GOT3 (cell line): ENCODE results near the gene RAD51B.

Experiments
- DNase-seq: peaks from one replicate; lab custom pipeline; 2025; ENCODE audit warnings: mixed read lengths; lab: John Stamatoyannopoulos, UW

RAD51B gene

DNA sequence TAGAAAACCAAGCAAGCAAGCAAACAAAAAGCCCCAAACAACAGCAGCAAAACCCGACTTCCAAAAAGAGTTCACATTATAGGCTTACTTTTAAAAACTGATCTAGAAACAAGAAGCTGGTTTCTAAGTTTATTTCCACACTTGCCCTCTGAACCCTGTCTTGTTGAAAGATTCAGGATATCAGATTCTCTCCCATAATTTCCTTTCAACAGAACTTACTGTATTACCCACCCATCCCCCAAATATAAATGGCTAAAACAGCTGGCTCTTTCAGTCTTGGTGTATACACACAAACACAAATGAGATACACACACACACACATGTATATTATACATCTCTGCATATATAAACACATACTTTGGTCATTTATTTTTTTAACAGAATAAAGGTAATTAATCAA lies 512.4 kb downstream of the RAD51B start:
- no peak for DNase-seq

DNA sequence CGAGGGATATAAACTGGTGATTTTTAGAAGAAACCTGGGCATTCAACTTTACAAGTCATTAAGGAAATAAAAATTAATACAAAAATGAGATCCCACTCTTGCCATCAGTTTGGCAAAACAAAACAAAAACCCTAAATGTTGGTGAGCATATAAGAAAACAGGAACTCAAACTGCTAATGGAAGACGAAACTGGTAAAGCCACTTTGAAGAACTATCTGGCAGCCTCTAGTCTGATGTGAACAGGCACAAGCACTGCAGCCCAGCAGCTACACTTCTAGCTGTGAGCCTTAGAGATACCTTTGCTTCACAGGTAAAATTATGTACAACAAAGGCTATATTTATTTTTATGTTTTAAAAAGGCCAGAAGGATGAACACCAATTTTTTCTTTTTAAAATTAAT lies 513.7 kb downstream of the RAD51B start:
- DNase-seq: no peak

DNA sequence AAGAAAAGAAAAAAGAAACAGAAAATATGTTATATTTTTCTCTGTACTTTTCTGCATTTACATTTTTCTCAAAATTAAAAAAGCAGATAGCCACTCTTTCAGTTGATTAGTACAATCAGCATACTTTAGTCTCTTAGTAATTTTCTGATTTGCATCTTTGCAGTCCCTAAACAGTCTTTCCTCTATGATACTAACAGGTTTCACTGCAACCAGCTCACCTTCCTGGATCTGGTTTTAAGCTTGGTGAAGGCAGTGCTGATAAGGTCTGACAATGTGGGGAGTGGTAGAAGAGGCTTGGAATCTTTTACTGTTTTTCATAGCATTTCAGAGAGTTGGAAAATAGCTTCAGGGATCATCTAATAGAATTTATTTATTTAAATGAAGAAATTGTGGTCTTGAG lies 515.7 kb downstream of the RAD51B start:
- DNase-seq: no peak

DNA sequence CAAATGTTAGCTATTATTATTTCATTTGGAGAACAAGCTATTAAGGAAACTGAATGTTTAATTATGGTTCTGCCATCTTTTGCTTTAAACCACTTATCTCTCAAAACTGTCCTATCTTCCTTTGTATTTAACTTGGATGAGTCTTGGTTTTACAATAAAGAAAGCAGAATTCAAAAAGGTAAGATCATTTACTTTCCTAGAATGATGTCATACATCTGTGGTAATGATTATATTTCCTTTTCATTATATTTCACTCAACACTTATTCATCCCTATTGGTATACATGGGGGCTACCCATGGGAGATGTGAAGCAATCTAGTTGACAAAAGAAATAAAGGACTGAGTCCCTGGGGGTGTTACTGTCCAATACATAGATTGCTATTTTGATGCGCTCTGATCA lies 516.6 kb downstream of the RAD51B start:
- no peak for DNase-seq

DNA sequence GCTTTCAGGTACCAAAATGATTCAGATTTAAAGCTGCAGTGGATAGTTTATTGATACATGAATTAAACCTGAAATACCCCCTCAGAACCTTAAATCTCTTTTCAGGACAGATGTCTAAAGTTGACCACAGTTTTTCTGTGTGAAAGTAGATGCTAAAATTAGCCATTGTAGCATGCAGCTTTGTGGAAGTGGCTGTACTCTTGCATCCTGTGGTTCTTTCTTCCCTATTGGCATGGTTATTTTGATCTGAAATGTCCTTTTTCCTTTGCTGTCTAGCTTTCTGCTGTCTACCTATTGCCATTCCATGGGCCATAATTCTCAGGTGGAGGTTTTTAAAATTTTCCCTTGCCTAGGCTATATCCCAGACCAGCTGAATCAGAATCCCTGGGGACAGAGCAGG lies 517.7 kb downstream of the RAD51B start:
- DNase-seq: no peak

DNA sequence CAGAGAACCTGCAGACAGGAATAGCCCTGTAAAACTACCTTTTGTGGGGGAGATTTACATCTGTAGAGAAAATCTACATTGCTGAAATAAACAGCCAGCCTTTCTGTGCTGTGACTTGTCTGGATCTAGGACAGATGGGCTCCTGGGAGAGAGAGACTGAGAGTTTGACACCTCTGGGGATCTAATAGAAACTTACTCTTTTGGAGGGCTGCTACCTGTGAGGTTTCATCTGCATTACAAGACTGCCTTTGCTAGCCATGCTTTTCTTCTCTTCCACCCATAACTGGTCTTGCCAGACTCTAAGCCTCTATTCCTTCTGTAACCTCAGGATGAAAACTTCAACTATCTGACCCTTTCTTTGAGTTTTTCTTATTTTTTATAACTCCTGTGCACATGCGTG lies 520.7 kb downstream of the RAD51B start:
- no peak for DNase-seq

DNA sequence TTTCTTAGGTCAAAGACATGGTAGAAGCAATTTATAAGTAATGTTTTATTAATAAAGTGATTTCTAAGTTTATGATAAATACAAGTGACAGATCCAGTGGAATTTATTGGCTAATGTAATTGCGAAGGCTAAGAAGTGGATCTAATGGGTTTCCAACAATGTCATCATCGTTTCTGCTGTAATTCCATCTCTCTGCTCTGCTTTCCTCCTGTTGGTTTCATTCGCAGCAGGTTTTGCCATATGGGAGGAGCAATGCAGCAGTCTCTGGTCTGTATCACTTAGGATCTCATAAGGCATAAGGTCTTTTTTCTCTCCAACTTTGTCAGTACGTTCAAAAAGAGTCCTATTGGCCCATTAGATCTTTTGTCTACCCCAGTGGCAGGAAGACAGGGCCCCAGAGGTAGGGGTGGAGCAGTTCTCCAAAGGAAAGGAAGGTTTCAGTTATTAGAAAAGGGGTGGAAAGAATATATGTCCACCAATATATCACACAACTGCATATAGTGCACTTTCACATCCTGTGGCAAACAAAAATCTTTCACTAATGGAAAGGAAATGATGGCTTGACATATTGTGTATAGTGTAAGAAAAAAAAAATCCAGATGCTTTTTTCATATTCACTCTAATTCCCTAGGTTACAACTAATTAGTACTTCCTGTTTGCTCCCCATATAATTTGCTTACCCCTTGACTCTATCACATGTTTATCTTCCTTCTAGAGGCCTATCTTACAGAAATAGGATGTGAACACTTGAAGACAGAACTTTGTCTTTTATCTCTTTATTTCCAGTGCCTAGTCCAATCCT lies 522.0 kb downstream of the RAD51B start:
- DNase-seq: no peak

DNA sequence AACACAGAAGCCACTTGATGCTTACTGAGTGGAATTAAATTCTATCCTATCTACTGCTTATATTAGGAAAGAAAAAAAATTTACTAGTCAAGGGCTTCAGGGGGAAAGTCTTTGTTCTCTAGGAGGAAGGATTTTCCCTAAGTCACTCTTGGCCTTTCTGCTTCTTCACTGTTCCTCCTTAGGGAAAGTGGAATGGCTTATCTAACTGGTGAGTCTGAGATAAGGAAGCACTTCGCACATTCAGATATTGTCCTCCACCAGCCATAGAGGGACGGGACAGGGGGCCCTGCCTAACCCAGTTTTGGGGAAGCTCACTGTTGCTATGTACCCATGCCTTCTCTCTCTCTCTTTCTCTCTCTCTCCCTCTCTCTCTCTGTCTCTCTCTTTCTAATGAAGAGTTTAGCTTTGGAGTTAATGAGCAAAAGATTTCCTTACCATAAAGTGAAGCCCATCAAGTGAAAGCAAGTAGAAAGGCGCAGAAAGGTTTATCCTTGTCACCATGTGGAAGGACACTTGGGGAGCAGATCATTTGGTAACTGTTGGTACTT lies 522.7 kb downstream of the RAD51B start:
- no peak for DNase-seq

DNA sequence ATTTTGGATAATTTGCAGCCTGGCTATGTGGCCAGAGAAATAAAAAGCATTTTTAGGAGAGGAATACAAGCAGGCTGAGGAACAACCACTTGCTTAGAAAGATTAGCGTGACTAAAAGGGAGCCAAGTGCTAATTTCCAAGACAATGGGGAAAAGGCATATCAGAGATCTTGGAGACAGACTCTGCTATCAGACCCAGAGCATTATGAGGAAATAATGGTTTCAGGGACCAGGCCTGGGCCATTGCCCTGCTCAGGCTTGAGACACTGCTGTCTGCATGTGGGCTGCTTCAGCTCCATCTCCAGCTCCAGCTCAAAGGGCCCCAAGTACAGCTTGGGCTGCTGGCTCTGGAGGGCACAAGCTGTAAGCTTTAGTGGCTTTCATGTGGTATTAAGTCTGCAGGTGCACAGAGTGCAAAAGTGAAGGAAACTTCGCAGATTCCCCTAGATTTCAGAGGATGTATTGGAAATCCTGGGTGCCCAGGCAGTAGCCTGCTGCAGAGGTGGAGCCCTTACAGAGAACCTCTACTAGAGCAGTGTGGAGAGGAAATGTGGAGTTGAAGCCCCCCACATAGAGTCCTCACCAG lies 524.0 kb downstream of the RAD51B start:
- DNase-seq: no peak

DNA sequence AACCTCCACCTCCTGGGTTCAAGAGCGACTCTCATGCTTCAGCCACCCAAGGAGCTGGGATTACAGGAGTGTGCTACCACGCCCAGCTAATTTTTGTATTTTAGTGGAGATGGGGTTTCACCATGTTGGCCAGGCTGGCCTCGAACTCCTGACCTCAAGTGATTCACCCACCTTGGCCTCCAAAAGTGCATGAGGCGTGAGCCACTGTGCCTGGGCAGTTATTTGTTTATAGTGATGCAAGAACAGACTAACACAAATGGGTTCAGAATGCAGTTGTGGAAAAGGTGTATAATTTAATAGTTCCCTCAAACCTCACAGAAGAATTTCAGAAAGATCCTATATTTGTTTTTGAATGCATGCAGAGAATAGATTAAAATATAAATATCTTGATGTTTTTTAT lies 526.2 kb downstream of the RAD51B start:
- DNase-seq: no peak

DNA sequence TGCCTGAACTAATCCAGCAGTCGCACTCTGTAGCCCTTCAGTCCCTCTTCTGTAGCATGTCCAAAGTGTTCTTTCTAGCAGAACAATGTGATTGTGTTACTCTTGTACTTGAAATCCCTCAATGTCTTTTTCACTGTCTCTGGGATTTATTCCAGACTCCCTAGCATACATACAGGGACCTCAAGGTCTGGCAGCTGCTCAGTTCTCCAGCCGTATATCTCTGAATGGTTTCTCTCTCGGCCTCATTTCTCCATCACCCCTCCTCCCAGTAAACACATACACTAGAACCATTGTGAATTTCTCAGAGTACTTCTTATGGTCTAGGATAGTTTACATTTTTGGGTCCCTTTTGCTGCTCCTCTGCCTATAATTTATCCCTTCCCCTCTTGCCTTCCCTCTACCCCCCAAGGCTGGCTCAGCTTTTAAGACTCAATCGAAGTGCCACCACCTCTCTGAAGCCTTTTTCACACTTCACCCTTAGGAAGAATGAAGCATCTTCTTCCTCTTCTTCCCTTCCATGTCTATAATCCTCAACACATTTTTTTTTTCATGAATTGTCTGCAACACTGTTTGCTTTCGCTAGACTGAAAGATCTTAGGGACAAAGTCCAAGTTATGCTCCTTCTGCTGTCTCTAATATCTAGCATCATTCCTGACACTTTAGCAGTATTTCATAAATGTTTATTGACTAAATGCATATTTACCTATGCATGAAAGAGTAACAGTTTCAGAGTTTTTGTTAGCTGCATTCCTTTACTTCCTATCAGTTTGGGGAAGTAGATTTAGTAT lies 527.2 kb downstream of the RAD51B start:
- DNase-seq: no peak

DNA sequence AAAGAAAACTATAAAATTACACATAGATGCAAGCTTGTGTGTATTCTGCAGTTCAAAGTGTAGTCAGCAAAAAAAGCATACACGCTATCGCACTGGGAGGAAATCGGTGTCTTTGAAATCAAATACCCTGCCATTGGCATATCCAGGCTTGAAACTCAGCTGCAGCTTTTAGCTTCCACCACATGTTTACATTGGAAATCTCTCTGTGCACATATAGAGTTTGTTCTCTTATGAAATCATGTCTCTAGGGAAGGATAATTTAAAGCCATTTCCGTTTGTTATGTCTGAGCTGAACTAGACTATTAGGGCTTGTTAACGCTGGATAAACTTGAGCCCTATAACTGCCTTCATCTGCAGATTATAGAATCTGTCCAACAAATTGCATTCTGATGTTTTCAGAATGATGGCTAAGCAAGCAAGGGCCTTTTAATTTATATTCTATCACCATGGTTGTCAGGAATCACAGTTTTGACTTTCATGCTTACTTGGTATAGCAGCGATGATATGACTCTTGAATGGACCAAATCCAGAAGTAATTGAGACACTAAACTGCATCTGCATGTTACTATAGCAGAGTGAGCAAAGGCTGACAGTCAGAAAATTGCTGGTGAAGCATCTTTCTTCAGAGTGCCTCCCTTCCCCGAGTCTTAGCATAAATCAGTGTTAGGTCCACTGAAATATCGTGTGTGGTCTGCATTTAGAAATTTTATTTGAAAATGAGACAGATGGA lies 530.5 kb downstream of the RAD51B start:
- no peak for DNase-seq

DNA sequence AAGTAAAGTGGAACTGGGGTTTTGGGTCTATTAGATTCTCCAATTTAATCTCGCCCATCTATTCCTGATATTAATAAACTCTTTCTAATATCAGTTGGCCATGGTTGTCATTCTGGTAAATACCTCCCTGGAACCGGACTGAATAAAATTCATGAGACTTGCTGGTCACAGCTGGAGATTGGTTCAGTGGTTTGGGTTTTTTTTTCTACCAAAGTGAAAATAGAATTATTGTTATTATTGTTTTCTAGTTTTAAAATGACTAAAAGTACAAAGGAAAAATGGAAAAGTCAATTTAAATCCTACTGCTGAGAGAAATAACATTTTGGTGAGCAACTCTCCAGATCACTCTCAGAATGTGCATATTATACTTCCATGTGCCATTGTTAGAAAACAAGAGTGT lies 535.8 kb downstream of the RAD51B start:
- no peak for DNase-seq

DNA sequence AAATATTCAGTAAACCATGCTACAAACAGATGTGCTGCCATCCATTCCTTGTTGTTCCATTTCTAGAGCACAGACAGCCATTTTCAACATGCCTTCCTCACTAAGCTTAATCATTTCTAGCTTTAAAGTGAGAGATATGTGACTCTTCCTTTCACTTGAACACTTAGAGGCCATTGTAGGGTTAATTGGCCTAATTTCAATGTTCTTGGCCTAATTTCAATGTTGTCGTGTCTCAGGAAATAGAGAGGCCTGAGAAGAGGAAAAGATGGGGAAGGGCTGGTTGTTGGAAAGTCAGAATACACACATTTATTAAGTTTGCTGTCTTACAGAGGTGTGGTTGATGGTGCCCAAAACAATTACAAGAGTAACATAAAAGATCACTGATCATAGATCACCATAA lies 538.2 kb downstream of the RAD51B start:
- no peak for DNase-seq

DNA sequence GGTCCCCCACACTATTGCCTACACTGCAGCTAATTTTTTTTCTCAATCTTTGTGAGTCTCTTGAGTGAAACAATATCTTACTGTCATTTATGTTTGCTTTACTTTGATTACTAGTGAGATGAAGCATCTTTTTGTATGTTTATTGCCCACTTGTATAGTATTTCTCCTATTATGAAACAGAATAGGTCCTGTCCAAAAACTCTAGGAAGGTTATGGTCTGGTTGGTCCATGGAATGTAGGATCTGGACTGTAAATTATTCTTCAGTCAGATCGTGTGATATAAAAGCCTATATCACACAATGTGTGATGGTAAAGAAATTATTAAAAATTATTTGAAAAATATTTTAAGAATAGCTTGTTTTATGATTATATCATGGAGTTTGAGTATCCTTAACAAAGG lies 538.9 kb downstream of the RAD51B start:
- DNase-seq: no peak

DNA sequence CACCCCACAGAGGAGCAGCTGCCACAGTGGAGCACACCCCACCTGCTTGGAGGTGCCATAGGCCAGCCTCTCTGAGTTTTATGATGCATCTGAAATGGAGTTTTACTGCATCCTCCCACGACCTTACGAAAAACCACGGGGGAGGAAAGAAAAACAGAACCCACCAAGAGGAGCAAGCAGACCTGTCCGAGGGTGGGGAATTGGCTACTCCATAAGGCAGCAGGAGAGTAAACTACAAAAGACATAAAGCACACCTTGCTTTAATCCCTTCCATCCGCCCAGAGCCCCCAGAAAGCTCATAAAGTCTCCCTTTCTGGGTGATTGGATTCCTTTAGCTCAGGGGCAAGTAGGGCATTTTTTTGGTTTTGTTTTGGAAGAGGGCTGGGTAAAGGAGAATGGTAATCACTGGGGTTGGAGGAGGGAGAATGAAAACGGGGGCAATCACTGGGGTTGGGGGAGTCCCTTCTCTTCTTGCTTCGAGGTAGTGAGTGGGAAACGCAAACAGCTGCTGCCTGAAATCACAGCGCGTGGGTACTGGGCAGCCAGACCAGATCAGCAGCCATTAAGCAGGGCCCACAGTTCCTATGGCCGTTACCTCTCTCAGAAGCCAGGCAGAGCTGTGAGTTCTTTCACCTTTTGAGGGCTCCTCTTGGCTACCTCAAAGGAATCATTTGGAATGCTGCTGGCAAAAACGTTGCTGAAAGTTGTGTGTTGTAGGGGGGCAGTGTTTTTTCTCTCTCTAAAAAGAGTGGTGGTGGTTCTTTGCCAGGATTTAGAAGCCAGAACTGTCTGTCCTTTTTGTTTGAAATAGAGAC lies 539.6 kb downstream of the RAD51B start:
- no peak for DNase-seq

DNA sequence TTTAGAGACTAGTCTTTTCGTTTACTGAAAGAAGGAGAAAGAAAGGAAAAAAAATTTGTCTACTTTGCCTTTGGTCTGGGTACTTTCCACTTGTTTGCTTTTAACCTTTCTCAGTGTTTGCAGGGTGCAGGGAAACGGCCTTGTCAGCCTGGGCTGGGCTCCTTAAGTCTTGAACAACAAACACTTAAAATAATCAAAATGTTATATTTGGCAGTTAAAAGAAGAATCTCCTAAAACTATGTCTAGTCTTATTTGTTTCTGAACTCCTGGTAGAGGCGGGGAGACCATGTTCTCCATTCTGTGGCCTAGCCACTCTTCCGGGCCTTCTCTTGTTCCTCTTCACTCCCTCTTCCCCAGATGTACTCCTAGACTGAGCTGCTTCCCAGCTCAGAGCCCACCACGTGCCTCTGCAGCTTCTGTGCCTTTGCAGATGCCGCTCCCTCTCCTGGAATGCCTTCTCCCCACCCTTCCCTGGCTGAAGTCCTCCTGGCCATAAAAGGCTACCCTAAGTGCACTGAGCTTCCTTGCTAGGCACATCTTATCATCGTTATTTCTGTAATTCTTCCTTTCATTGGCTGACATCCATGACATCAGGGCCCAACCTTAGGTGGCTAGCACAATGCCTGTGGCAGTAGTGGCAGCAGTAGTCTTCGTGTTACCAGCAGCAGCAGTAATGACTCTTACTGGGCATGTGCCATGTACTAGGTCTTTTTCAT lies 540.4 kb downstream of the RAD51B start:
- DNase-seq: no peak

DNA sequence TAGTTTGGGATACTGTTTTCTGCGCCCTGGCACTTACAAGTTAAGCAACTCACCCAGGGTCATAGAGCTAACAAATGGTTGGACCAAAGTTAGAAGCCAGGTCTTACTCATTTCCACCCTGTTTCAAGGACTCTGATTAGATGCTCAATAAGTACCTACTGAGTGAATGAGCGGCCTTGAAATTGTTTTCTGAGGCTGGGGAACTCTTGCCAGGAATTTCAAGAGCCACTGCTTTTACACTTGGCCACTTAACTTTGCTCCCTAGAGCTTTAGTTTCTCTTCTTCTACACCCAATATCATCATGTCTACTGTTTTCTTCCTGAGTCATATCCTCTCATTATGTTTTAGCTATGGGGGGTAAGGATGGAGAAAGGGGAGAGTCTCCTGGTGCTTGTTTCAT lies 541.7 kb downstream of the RAD51B start:
- no peak for DNase-seq

DNA sequence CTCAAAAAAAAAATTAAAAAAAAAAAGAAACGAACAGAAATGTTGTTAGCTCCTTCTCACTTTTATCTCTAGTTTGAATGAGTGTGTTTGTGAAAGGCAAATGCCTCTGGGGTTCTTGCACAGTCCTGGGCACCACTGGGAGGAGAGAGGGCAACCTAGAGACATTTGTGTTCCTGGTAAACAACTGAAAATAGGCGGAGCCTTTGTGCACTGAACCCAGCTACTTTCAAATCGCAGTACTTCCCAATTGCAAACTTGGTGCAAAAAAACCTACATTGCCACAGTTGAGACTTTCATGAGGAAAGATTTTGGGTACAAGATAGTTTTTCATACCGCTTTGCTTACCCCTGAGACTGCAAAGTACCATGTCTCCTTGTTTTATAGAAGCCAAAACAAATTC lies 543.3 kb downstream of the RAD51B start:
- no peak for DNase-seq

DNA sequence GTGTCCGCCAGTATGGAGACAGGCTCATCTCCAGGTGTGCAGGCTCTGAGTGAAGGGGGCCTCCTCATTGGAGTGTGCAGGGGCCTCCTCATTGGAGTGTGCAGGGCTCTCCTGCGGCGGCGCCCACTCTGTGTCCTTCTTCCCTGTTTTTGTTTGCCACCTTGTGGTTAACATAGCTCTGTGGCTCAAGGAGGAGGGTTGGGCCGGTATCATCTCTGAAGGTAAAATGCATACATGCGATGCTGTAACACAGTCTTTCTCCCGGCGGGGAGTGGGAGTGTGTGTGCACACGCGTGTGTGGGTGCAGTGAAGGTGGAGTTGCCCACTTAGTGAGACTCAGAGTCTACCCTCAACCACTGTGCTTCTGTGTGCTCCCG lies 543.9 kb downstream of the RAD51B start:
- DNase-seq: no peak
